Activated T-cell treated with anti-CD3 and anti-CD28 coated beads, Interleukin-2, amount 50 U/mL, for 1 hour (primary cell): ENCODE results near the gene PRRG3.
A peak's percentile ranks its signal among the peaks of the same experiment; 100 is the strongest.
"Not testable (repeated sequence)": the region's sequence is repeated elsewhere in the genome, so short reads cannot be mapped to it uniquely, and the experiment has no call there.

Experiments used
- DNase-seq: peaks from one replicate; pipeline ENCODE4 v3.0.0-alpha.2; 2020

Gene PRRG3

GRCh38 chrX:151694661-151695582 lies at the start of gene PRRG3:
TSS of gene PRRG3 (plus strand) at chrX:151695458. CDS start at chrX:151698815, 3,357 bp downstream.
- DNase-seq: no peak

GRCh38 chrX:151675121-151675746 lies 20.0 kb upstream of the PRRG3 start:
- no peak for DNase-seq

GRCh38 chrX:151676196-151676595 lies 19.1 kb upstream of the PRRG3 start:
- no peak for DNase-seq

GRCh38 chrX:151679798-151680402 lies 15.4 kb upstream of the PRRG3 start:
- DNase-seq: no peak

GRCh38 chrX:151680805-151681204 lies 14.5 kb upstream of the PRRG3 start:
- DNase-seq: peak; percentile 53

GRCh38 chrX:151687635-151688034 lies 7.6 kb upstream of the PRRG3 start:
- DNase-seq: no peak

GRCh38 chrX:151688695-151689094 lies 6.6 kb upstream of the PRRG3 start:
- DNase-seq: no peak

GRCh38 chrX:151692825-151693224 lies 2.4 kb upstream of the PRRG3 start:
- no peak for DNase-seq

- no peak for DNase-seq
Measured at GRCh38 chrX:151694121-151694520, 1.1 kb upstream of the PRRG3 start.

GRCh38 chrX:151695583-151696340 lies 504 bp downstream of the PRRG3 start:
- no peak for DNase-seq

GRCh38 chrX:151697082-151697481 lies 1.8 kb downstream of the PRRG3 start:
- DNase-seq: not testable (repeated sequence)

GRCh38 chrX:151697522-151697921 lies 2.3 kb downstream of the PRRG3 start:
- DNase-seq: no peak

GRCh38 chrX:151698485-151698884 lies 3.2 kb downstream of the PRRG3 start:
- DNase-seq: no peak

- no peak for DNase-seq
Measured at GRCh38 chrX:151699746-151700145, 4.5 kb downstream of the PRRG3 start.

GRCh38 chrX:151700581-151700980 lies 5.3 kb downstream of the PRRG3 start:
- DNase-seq: no peak

GRCh38 chrX:151701071-151701470 lies 5.8 kb downstream of the PRRG3 start:
- no peak for DNase-seq

- DNase-seq: no peak
Measured at GRCh38 chrX:151701531-151701930, 6.3 kb downstream of the PRRG3 start.

GRCh38 chrX:151702026-151702714 lies 6.9 kb downstream of the PRRG3 start:
- DNase-seq: no peak

GRCh38 chrX:151702741-151703340 lies 7.6 kb downstream of the PRRG3 start:
- DNase-seq: no peak

- no peak for DNase-seq
Measured at GRCh38 chrX:151703487-151703886, 8.2 kb downstream of the PRRG3 start.

- DNase-seq: no peak
Measured at GRCh38 chrX:151704041-151704663, 8.9 kb downstream of the PRRG3 start.
